Duodenal mucosa (tissue), 2 donors: ENCODE data around the gene ABCA12.

Experiments
- H3K27ac ChIP-seq: one replicate; pipeline ENCODE4 v1.7.0; 2013; ENCODE audit warnings: low read depth, low read length
- H3K27me3 ChIP-seq, 2 donors: one replicate each; pipeline ENCODE4 v1.7.0; 2013; ENCODE audit warnings: low read length in 2 of 2, control low read depth in 1 of 2; ENCODE audit not compliant: insufficient read depth in 2 of 2, control insufficient read depth in 1 of 2
- H3K36me3 ChIP-seq, 2 donors: one replicate each; pipeline ENCODE4 v1.7.0; 2013; ENCODE audit warnings: low read length in 2 of 2, control low read depth in 1 of 2; ENCODE audit not compliant: insufficient read depth in 2 of 2, control insufficient read depth in 1 of 2
- H3K4me1 ChIP-seq, 2 donors: one replicate each; pipeline ENCODE4 v1.7.0; 2013; ENCODE audit warnings: low read length in 2 of 2, control low read depth in 1 of 2; ENCODE audit not compliant: insufficient read depth in 2 of 2, control insufficient read depth in 1 of 2
- H3K4me3 ChIP-seq, 2 donors: one replicate each; pipeline ENCODE4 v1.7.0; 2013; ENCODE audit warnings: low read length in 2 of 2, low read depth in 1 of 2
- H3K9ac ChIP-seq, 2 donors: one replicate each; pipeline ENCODE4 v1.7.0; 2013; ENCODE audit warnings: low read length in 2 of 2, low read depth in 1 of 2
- H3K9me3 ChIP-seq, 2 donors: one replicate each; pipeline ENCODE4 v1.7.0; 2013; ENCODE audit warnings: low read length in 2 of 2, control low read depth in 1 of 2; ENCODE audit not compliant: control insufficient read depth in 1 of 2

The ABCA12 gene

GRCh38 chr2:215020283-215020682 is 118.1 kb downstream of the ABCA12 start:
- H3K4me1 ChIP-seq: no peaks in the 10 kb centered on the region
- H3K4me3 ChIP-seq: no peak overlapping the region
- H3K36me3 ChIP-seq: no peaks in the 10 kb centered on the region
- H3K9me3 ChIP-seq: no peaks in the 10 kb centered on the region
- no peak overlapping the region for H3K27ac ChIP-seq
- H3K27me3 ChIP-seq: no peaks in the 10 kb centered on the region
- no peak overlapping the region for H3K9ac ChIP-seq

- H3K4me1 ChIP-seq: no peaks in the 10 kb centered on the region
- H3K27ac ChIP-seq: no peak overlapping the region
Observed at GRCh38 chr2:215019521-215020145, 118.8 kb downstream of the ABCA12 start.

GRCh38 chr2:215019085-215019484 is 119.3 kb downstream of the ABCA12 start:
- Histone ChIP-seq H3K4me1 (no peaks in the 10 kb centered on the region), H3K27ac (no peak overlapping the region), H3K4me3 (no peak overlapping the region), H3K36me3 (no peaks in the 10 kb centered on the region), H3K27me3 (no peaks in the 10 kb centered on the region), H3K9me3 (no peaks in the 10 kb centered on the region), H3K9ac (no peak overlapping the region)

More at GRCh38 chr2:215019521-215020145, 118.8 kb downstream of the ABCA12 start:
- no peaks in the 10 kb centered on the region for H3K9me3 ChIP-seq
- no peaks in the 10 kb centered on the region for H3K27me3 ChIP-seq
- no peaks in the 10 kb centered on the region for H3K36me3 ChIP-seq
- H3K4me3 ChIP-seq: no peak overlapping the region
- H3K9ac ChIP-seq: no peak overlapping the region

GRCh38 chr2:215015421-215015820 is 123.0 kb downstream of the ABCA12 start:
- Histone ChIP-seq H3K27ac (no peak overlapping the region), H3K4me3 (no peak overlapping the region), H3K27me3 (no peaks in the 10 kb centered on the region), H3K36me3 (no peaks in the 10 kb centered on the region), H3K9ac (no peak overlapping the region), H3K9me3 (no peaks in the 10 kb centered on the region), H3K4me1 (no peaks in the 10 kb centered on the region)

GRCh38 chr2:215010390-215010789 is 128.0 kb downstream of the ABCA12 start:
- Histone ChIP-seq H3K9me3 (no peaks in the 10 kb centered on the region), H3K36me3 (no peaks in the 10 kb centered on the region), H3K27ac (no peak overlapping the region), H3K27me3 (no peaks in the 10 kb centered on the region), H3K9ac (no peak overlapping the region), H3K4me1 (no peaks in the 10 kb centered on the region), H3K4me3 (no peak overlapping the region)

- no peaks in the 10 kb centered on the region for H3K36me3 ChIP-seq
- no peak overlapping the region for H3K9ac ChIP-seq
- no peak overlapping the region for H3K4me3 ChIP-seq
- H3K27me3 ChIP-seq: no peaks in the 10 kb centered on the region
- H3K4me1 ChIP-seq: no peaks in the 10 kb centered on the region
- H3K27ac ChIP-seq: no peak overlapping the region
- no peaks in the 10 kb centered on the region for H3K9me3 ChIP-seq
Observed at GRCh38 chr2:215003001-215003400, 135.4 kb downstream of the ABCA12 start.

GRCh38 chr2:215002500-215002899 is 135.9 kb downstream of the ABCA12 start:
- no peak overlapping the region for H3K4me3 ChIP-seq
- no peaks in the 10 kb centered on the region for H3K27me3 ChIP-seq
- H3K9ac ChIP-seq: no peak overlapping the region
- no peaks in the 10 kb centered on the region for H3K4me1 ChIP-seq
- H3K36me3 ChIP-seq: no peaks in the 10 kb centered on the region
- H3K9me3 ChIP-seq: no peaks in the 10 kb centered on the region
- no peak overlapping the region for H3K27ac ChIP-seq

- Histone ChIP-seq H3K9ac (no peak overlapping the region), H3K4me3 (no peak overlapping the region), H3K36me3 (no peaks in the 10 kb centered on the region), H3K27ac (no peak overlapping the region), H3K4me1 (no peaks in the 10 kb centered on the region), H3K27me3 (no peaks in the 10 kb centered on the region), H3K9me3 (no peaks in the 10 kb centered on the region)
Observed at GRCh38 chr2:215000721-215001120, 137.7 kb downstream of the ABCA12 start.

- H3K9ac ChIP-seq: no peak overlapping the region
- no peaks in the 10 kb centered on the region for H3K4me1 ChIP-seq
- no peaks in the 10 kb centered on the region for H3K36me3 ChIP-seq
- no peak overlapping the region for H3K27ac ChIP-seq
- H3K9me3 ChIP-seq: no peaks in the 10 kb centered on the region
- H3K27me3 ChIP-seq: no peaks in the 10 kb centered on the region
- H3K4me3 ChIP-seq: no peak overlapping the region
Observed at GRCh38 chr2:214995926-214996670, 142.3 kb downstream of the ABCA12 start.

GRCh38 chr2:214995409-214995808 is 143.0 kb downstream of the ABCA12 start:
- H3K36me3 ChIP-seq: no peaks in the 10 kb centered on the region

More at GRCh38 chr2:214995409-214995808, 143.0 kb downstream of the ABCA12 start:
- Histone ChIP-seq H3K27ac (no peak overlapping the region), H3K9me3 (no peaks in the 10 kb centered on the region), H3K9ac (no peak overlapping the region), H3K4me3 (no peak overlapping the region), H3K4me1 (no peaks in the 10 kb centered on the region), H3K27me3 (no peaks in the 10 kb centered on the region)
